Measurements from ENCODE around the gene CCDC177.

- TF ChIP-seq EZH2 (IDR thresholded peaks at IDR 0.05; ENCODE audit: low read depth) (no peak), CTCF (conservative IDR thresholded peaks at IDR 0.05) (no peak)
These were observed 16.6 kb upstream of the CCDC177 start for GRCh38 chr14:69591317-69591716.
